ENCODE results near the gene ZMIZ1. TPM values are rescaled to one million over a fixed set of nuclear protein-coding genes. Genes with fewer than 3 reads are reported as not detected.

Gene ZMIZ1
- total RNA-seq, 1 experiment from 2014 or later: 28.4 TPM

DNA sequence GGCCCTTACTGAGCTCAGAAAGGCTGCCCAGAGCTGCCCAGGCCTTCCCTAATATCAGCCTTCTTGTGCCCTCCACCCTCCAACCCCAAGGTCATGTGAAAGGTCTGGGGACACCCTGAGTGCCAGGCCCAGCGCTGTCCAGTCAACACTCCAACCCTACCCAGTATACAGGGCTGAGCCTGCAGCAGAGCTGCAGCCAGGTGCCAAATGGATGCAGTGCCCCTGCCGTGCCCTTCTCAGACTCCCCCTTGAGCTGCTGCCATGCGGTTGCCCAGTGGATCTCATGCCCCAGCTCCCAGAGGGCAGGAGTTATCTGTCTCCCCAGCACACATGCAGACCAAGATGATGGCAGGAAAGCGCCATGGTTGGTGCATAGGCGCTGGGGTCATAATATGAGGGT is 61.5 kb downstream of the ZMIZ1 start:
- Histone ChIP-seq H3K27ac (ENCODE audit: low read depth, low read length) (no peak overlapping the region), H3K4me1 (ENCODE audit: control insufficient read depth in 1 of 2, insufficient read depth in 2 of 2, low read length in 2 of 2) (peaks cover 48 to 51% of the 10 kb centered on the region in 2 experiments), H3K27me3 (ENCODE audit: insufficient read depth, low read length) (no peaks in the 10 kb centered on the region), H3K4me2 (ENCODE audit: low read length) (0 out of 2 replicates have a peak overlapping the region, but pooled peaks have one; percentile 71), H2AFZ (ENCODE audit: low read depth, low read length, poor library complexity, severe bottlenecking) (no peak overlapping the region), H3K9ac (ENCODE audit: low read length) (no peak overlapping the region), H3K9me2 (ENCODE audit: insufficient read depth) (no peaks in the 10 kb centered on the region), H3K79me2 (ENCODE audit: insufficient read depth, low read length) (no peaks in the 10 kb centered on the region), H3K4me3 (replicated peaks in 1 of 2; ENCODE audit: low read depth in 1 of 2, low read length in 2 of 2) (no peak overlapping the region), H3K9me3 (ENCODE audit: control insufficient read depth in 1 of 2, insufficient read depth in 1 of 2, low read depth in 1 of 2, low read length in 2 of 2) (no peaks in the 10 kb centered on the region), H3K36me3 (ENCODE audit: control insufficient read depth in 1 of 2, insufficient read depth in 2 of 2, low read length in 2 of 2) (no peaks in the 10 kb centered on the region; a peak in 1 of 4 replicates), H4K20me1 (ENCODE audit: insufficient read depth) (no peaks in the 10 kb centered on the region)
- BruUV-seq (replicated peaks): no TSS peak
- ChIA-PET POLR2A (no interaction called here), CTCF (no interaction called here), RAD21 (ENCODE audit: low non-redundant PET in 1 of 2, low total read pairs in 2 of 2, uncharacterized antibody in 2 of 2, unreplicated experiment in 2 of 2) (no interaction called here)
- no peak for ATAC-seq
- TF ChIP-seq, protein P1, sequence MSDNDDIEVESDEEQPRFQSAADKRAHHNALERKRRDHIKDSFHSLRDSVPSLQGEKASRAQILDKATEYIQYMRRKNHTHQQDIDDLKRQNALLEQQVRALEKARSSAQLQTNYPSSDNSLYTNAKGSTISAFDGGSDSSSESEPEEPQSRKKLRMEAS (IDR thresholded peaks at IDR 0.05): no peak
- TF ChIP-seq RAD21 (IDR thresholded peaks at IDR 0.05; ENCODE audit: low read depth): no peak
- no peak for TF ChIP-seq ZNF274 (IDR thresholded peaks at IDR 0.05; ENCODE audit: low read depth, low read length)
- TF ChIP-seq REST (IDR thresholded peaks at IDR 0.05; ENCODE audit: low read depth): no peak
- no peak for TF ChIP-seq CEBPB (IDR thresholded peaks at IDR 0.05; ENCODE audit: low read depth)
- intact Hi-C loops (cut with micrococcal nuclease): no loop called here
- DNase-seq (ENCODE audit: low read depth, low spot score): no peak

- BruUV-seq (replicated peaks): no TSS peak
- intact Hi-C loops (cut with micrococcal nuclease): no loop called here
- Histone ChIP-seq H2AFZ (ENCODE audit: low read depth, low read length, poor library complexity, severe bottlenecking) (no peak overlapping the region), H3K4me2 (ENCODE audit: low read length) (no peak overlapping the region), H3K27ac (ENCODE audit: low read depth, low read length) (no peak overlapping the region), H3K79me2 (ENCODE audit: insufficient read depth, low read length) (no peaks in the 10 kb centered on the region), H3K4me3 (replicated peaks in 1 of 2; ENCODE audit: low read depth in 1 of 2, low read length in 2 of 2) (no peak overlapping the region), H3K9ac (ENCODE audit: low read length) (no peak overlapping the region), H3K9me2 (ENCODE audit: insufficient read depth) (no peaks in the 10 kb centered on the region), H3K36me3 (ENCODE audit: control insufficient read depth in 1 of 2, insufficient read depth in 2 of 2, low read length in 2 of 2) (no peaks in the 10 kb centered on the region; a peak in 1 of 4 replicates), H3K27me3 (ENCODE audit: insufficient read depth, low read length) (no peaks in the 10 kb centered on the region), H4K20me1 (ENCODE audit: insufficient read depth) (no peaks in the 10 kb centered on the region), H3K4me1 (ENCODE audit: control insufficient read depth in 1 of 2, insufficient read depth in 2 of 2, low read length in 2 of 2) (peaks cover 42 to 46% of the 10 kb centered on the region in 2 experiments), H3K9me3 (ENCODE audit: control insufficient read depth in 1 of 2, insufficient read depth in 1 of 2, low read depth in 1 of 2, low read length in 2 of 2) (no peaks in the 10 kb centered on the region)
- DNase-seq (ENCODE audit: low read depth, low spot score): no peak
- ATAC-seq: no peak
- POLR2A ChIA-PET: no interaction called here
- RAD21 ChIA-PET (ENCODE audit: low non-redundant PET in 1 of 2, low total read pairs in 2 of 2, uncharacterized antibody in 2 of 2, unreplicated experiment in 2 of 2): no interaction called here
- CTCF ChIA-PET: no interaction called here
- TF ChIP-seq, protein P2, sequence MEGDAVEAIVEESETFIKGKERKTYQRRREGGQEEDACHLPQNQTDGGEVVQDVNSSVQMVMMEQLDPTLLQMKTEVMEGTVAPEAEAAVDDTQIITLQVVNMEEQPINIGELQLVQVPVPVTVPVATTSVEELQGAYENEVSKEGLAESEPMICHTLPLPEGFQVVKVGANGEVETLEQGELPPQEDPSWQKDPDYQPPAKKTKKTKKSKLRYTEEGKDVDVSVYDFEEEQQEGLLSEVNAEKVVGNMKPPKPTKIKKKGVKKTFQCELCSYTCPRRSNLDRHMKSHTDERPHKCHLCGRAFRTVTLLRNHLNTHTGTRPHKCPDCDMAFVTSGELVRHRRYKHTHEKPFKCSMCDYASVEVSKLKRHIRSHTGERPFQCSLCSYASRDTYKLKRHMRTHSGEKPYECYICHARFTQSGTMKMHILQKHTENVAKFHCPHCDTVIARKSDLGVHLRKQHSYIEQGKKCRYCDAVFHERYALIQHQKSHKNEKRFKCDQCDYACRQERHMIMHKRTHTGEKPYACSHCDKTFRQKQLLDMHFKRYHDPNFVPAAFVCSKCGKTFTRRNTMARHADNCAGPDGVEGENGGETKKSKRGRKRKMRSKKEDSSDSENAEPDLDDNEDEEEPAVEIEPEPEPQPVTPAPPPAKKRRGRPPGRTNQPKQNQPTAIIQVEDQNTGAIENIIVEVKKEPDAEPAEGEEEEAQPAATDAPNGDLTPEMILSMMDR (IDR thresholded peaks at IDR 0.05 in 2 of 3, conservative IDR thresholded peaks at IDR 0.05 in 1 of 3; ENCODE audit: borderline replicate concordance in 1 of 3, insufficient read depth in 1 of 3, low read depth in 2 of 3, low read length in 2 of 3): no peak
Observed at GRCh38 chr10:79130846-79131245, 62.1 kb downstream of the ZMIZ1 start.
